ENCODE measurements around the gene CLIP3.
"Not testable (repeated sequence)": the region's sequence is repeated elsewhere in the genome, so short reads cannot be mapped to it uniquely, and the experiment has no call there.

Gene CLIP3

DNA sequence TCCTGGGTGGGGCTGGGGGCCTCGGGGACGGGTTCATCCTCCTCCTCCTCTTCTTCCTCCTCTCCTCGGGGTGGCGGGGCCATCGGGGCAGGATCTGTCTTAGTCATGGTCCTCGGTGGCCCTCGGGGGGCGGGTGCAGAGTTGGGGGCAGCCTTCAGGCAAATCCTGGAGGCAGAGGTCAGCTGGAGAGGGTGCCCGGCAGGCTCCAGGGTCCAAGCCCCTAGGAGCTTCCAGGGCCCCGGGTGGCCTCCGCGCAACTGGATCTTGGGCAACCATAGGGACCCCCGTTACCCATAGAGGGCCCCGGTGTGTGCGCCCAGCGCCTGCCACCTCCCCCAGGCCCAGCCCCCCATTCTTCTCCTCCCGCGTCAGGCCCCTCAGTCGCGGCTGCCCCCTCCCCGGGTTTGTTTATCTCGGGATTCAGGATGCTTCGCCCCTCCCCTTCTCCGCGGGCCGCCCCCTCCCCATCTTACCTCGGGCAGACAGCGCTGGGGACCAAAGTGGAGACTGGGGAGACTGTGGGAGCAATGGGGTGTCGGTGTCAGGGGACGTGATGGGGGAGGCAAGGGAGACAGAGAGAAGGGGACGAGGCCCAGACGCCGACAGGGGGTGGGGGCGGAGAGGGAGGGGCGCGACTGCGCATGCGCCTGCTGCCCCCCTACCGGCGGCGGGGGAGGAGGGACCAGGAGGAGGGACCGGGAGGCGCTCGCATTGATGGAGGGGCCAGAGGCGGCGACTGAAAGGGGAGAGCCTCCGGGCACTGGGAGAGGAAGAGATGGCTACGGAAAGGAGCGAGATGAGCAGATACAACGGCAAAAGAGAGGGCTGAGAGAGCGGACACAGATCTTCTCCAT is at the start of gene CLIP3:
Gene CLIP3, minus strand, starts transcription at position 623 of the 854 bp plus-strand sequence. Its CDS starts 516 bp downstream, at position 107.
- TF ChIP-seq, protein P1, sequence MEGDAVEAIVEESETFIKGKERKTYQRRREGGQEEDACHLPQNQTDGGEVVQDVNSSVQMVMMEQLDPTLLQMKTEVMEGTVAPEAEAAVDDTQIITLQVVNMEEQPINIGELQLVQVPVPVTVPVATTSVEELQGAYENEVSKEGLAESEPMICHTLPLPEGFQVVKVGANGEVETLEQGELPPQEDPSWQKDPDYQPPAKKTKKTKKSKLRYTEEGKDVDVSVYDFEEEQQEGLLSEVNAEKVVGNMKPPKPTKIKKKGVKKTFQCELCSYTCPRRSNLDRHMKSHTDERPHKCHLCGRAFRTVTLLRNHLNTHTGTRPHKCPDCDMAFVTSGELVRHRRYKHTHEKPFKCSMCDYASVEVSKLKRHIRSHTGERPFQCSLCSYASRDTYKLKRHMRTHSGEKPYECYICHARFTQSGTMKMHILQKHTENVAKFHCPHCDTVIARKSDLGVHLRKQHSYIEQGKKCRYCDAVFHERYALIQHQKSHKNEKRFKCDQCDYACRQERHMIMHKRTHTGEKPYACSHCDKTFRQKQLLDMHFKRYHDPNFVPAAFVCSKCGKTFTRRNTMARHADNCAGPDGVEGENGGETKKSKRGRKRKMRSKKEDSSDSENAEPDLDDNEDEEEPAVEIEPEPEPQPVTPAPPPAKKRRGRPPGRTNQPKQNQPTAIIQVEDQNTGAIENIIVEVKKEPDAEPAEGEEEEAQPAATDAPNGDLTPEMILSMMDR (IDR thresholded peaks at IDR 0.05; ENCODE audit: low read length, missing control alignments): no peak
- peak within 1 kb of the TSS; percentile 87 for H3K4me3 ChIP-seq (replicated peaks; ENCODE audit: low read depth, low read length)
- DNase-seq (ENCODE audit: low read depth): peak; percentile 74

DNA sequence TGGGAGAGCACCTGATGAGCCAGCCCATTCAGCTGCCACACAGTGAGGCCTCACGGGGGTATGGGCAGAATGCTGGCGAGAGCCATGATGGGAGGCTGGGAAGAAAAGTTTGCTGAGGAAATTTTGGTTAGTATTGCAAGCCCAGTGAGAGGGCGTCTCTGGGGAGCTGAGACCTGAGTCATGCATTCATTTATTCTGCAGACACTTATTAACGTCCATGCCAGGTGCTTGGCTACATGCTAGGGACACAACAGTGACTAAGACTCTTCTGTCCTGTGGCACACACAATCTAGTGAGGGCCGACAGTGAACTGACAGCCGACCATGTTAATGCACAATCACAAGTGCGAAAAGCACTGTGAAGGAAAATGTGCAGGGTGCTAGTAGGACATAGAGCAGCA is 49.2 kb upstream of the CLIP3 start:
- TF ChIP-seq, protein P1 (IDR thresholded peaks at IDR 0.05; ENCODE audit: low read length, missing control alignments): no peak
- DNase-seq (ENCODE audit: low read depth): no peak
- no peak overlapping the region for H3K4me3 ChIP-seq (replicated peaks; ENCODE audit: low read depth, low read length)

DNA sequence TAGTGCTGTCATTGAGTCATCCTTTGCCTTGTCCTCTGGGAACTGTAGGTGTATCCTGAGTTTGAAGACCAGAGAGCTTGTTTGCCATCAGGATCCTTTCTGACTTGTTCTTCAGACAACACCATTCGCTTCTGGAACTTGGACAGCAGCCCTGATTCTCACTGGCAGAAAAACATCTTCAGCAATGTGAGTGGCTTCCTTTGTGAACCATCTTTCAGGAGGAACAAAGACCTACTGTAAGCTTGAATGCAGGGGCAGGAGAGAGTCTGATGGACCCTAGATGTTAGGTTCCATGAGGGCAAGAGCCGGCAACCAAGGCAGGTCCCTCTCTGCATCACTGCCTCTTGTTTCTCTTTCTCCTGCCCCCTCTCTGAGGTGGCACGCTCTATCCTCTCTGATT is 48.7 kb upstream of the CLIP3 start:
- DNase-seq (ENCODE audit: low read depth): no peak
- TF ChIP-seq, protein P1 (IDR thresholded peaks at IDR 0.05; ENCODE audit: low read length, missing control alignments): no peak
- no peak overlapping the region for H3K4me3 ChIP-seq (replicated peaks; ENCODE audit: low read depth, low read length)

GRCh38 chr19:36079389-36079945 is 46.8 kb upstream of the CLIP3 start:
- H3K4me3 ChIP-seq (replicated peaks; ENCODE audit: low read depth, low read length): no peak overlapping the region
- TF ChIP-seq, protein P1 (IDR thresholded peaks at IDR 0.05; ENCODE audit: low read length, missing control alignments): no peak

DNA sequence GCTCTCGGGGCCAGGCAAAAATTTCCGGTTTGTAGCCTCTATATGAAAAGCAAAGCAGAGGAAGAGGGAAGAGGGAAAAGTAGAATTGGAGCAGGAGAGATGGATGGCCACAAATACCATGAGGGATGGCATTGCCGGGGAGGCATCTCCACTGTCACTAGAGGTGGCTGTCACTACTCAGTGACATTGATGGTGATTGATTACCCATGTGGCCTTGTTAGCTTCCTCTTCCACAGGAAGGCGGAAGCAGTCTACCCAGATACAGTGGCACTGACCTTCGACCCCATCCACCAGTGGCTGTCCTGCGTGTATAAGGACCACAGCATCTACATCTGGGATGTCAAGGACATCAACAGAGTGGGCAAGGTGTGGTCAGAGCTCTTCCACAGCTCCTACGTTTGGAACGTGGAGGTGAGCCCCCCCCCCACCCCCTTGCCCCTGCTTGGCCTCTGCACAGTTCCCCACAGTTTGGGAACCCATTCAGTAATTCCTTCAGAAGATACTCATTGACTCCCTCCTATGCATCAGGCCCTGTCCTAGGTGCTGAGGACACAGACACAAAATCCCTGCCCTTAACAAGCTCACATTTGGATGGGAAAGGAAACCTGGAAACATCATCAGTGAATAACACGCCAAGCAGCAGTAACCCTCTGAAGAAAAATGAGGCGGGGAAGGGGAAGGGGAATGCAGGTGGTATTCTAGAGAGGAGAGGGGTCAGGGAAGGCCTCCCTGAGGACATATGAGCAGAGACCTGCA is 40.6 kb upstream of the CLIP3 start:
- no peak overlapping the region for H3K4me3 ChIP-seq (replicated peaks; ENCODE audit: low read depth, low read length)
- TF ChIP-seq, protein P1 (IDR thresholded peaks at IDR 0.05; ENCODE audit: low read length, missing control alignments): no peak
- no peak for DNase-seq (ENCODE audit: low read depth)

More at GRCh38 chr19:36079389-36079945, 46.8 kb upstream of the CLIP3 start:
- DNase-seq (ENCODE audit: low read depth): no peak

GRCh38 chr19:36072081-36072480 is 39.4 kb upstream of the CLIP3 start:
- TF ChIP-seq, protein P1 (IDR thresholded peaks at IDR 0.05; ENCODE audit: low read length, missing control alignments): no peak
- no peak for DNase-seq (ENCODE audit: low read depth)
- no peak overlapping the region for H3K4me3 ChIP-seq (replicated peaks; ENCODE audit: low read depth, low read length)

DNA sequence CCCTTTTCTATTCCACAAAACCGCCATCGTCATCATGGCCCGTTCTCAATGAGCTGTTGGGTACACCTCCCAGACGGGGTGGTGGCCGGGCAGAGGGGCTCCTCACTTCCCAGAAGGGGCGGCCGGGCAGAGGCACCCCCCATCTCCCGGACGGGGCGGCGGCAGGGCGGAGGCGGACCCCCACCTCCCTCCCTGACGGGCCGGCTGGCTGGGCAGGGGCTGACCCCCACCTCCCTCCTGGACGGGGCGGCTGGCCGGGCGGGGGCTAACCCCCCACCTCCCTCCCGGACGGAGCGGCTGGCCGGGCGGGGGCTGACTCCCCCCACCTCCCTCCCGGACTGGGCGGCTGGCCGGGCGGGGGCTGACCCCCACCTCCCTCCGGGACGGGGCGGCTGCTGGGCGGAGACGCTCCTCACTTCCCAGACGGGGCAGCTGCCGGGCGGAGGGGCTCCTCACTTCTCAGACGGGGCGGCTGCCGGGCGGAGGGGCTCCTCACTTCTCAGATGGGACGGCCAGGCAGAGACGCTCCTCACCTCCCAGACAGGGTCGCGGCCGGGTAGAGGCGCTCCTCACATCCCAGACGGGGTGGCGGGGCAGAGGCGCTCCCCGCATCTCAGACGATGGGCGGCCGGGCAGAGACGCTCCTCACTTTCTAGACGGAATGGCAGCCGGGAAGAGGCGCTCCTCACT is 36.3 kb upstream of the CLIP3 start:
- not testable (repeated sequence) for H3K4me3 ChIP-seq (replicated peaks; ENCODE audit: low read depth, low read length); DNase-seq (ENCODE audit: low read depth)

Data from fibroblast of pulmonary artery (primary cell).